ENCODE measurements around the gene JADE1. TPM values are rescaled to one million over a fixed set of nuclear protein-coding genes. Genes with fewer than 3 reads are reported as not detected.

Gene JADE1
- total RNA-seq, 2 experiments from 2014 or later: 39.2 to 40.3 TPM

DNA sequence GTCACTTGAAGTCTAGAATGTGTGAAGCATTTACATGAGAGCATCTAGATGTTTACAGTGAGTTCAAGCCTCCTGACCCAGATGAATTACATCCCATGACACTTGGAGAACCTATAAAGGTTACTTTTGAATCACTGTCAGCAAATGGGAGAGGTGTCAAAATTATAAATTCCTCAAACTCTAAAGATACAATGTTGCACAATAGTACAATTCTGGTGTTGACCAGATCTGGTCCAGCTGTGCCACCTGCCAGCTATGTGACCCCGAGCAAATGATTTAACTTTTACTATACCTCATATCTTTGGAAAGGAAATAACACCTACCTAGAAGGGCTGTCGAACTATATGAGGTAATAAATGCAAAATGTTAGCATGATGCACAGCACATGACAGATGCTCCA is 69.8 kb downstream of the JADE1 start:
- no peak overlapping the region for H3K4me3 Mint-ChIP-seq
- H3K27me3 Mint-ChIP-seq: no peaks in the 10 kb centered on the region
- H3K4me1 Mint-ChIP-seq: no peaks in the 10 kb centered on the region
- peaks cover 17% of the 10 kb centered on the region for H3K36me3 Mint-ChIP-seq
- DNase-seq (no peak), ATAC-seq (ENCODE audit: low read depth) (no peak)
- H3K9me3 Mint-ChIP-seq: no peaks in the 10 kb centered on the region
- H3K27ac Mint-ChIP-seq: no peak overlapping the region
- POLR2A ChIA-PET: no interaction called here

DNA sequence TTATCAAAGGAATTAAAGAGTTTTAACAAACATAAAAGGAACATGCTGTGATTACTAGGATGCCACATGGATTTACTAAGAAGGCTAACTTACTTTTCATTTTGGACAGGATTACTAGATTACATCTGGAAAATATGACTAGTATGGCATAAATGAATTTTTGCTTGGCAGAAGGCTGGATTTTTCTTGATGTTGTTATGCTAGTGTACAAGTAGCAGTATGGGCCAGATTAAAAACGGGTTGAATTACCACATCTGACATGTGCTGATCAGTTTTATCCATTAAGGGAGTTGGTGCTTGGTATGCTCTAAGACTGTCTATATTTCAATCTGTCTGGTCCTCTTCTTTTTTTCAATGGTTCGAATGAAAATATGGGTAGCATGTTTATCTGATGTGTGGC is 70.5 kb downstream of the JADE1 start:
- H3K27ac Mint-ChIP-seq: no peak overlapping the region
- no peak for DNase-seq

DNA sequence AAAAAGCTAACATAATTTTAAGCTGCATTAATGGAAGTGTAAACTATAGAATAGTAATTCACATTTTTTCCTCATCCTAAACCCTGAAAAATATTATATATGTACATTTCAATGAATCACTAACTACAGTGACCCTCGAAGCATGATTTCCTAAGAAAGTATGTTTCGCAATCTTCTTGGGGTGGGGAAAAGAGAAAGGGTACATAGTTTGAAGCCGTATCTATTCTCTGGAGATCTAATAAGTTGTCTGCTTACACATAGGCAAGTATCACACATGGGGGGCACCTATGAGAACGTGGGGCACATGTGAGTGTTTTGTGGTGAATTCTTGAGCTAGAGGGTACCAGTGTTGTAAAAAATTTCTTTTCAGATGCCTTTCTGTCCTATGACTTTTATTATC is 71.2 kb downstream of the JADE1 start:
- Mint-ChIP-seq H3K9me3 (no peaks in the 10 kb centered on the region), H3K27ac (no peak overlapping the region), H3K27me3 (no peaks in the 10 kb centered on the region), H3K4me1 (no peaks in the 10 kb centered on the region), H3K4me3 (no peak overlapping the region), H3K36me3 (peaks cover 19% of the 10 kb centered on the region)
- ATAC-seq (ENCODE audit: low read depth) (no peak), DNase-seq (no peak)
- POLR2A ChIA-PET: no interaction called here

More for the DNA sequence above, 70.5 kb downstream of the JADE1 start:
- ATAC-seq (ENCODE audit: low read depth): no peak
- Mint-ChIP-seq H3K36me3 (peaks cover 17% of the 10 kb centered on the region), H3K9me3 (no peaks in the 10 kb centered on the region), H3K4me1 (no peaks in the 10 kb centered on the region), H3K4me3 (no peak overlapping the region), H3K27me3 (no peaks in the 10 kb centered on the region)
- POLR2A ChIA-PET: no interaction called here

DNA sequence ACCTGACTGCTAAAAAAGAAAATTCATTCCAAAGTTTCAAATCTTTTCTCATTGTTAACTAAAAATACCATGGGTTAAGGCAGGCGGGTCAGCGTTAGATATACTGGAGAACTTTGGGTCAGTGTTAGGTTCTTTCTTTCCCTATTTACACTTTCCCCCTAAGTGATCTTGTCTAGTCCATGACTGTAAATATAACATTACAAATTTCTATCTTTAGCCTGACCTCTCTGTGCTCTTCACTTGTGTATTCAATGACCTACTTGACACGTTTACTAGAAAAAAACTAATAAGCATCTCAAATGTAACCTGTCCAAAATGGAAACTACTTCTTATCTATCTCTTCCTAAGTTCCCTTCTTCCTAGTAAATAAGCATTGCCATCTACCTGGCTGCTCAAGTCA is 95.3 kb downstream of the JADE1 start:
- no peaks in the 10 kb centered on the region for H3K4me1 Mint-ChIP-seq
- DNase-seq: no peak
- H3K36me3 Mint-ChIP-seq: peaks cover 16% of the 10 kb centered on the region
- no peak overlapping the region for H3K4me3 Mint-ChIP-seq
- H3K27me3 Mint-ChIP-seq: no peaks in the 10 kb centered on the region
- no peak overlapping the region for H3K27ac Mint-ChIP-seq
- POLR2A ChIA-PET: no interaction called here
- no peak for ATAC-seq (ENCODE audit: low read depth)
- H3K9me3 Mint-ChIP-seq: no peaks in the 10 kb centered on the region

DNA sequence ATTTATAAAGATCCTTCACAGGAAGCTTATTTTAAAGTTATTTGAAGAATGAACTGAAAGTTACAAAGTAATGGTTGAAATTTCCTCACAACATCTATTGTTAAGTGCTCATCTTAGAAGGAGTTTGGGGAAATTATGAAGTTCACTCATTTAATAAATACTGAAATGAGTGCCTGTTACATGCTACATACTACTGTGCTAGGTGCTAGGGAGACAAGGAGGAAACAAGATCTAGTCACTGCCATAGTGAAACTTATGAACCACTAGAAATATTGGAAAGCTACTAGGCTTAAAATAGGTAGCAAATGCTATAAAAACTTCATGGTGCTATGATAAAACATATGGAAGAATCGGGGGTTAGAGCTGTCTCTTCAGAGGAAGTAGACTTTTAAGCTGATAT is 97.1 kb downstream of the JADE1 start:
- Mint-ChIP-seq H3K4me1 (no peaks in the 10 kb centered on the region), H3K27me3 (no peaks in the 10 kb centered on the region), H3K27ac (no peak overlapping the region), H3K4me3 (no peak overlapping the region), H3K36me3 (peaks cover 15% of the 10 kb centered on the region), H3K9me3 (no peaks in the 10 kb centered on the region)
- no peak for ATAC-seq (ENCODE audit: low read depth)
- no peak for DNase-seq
- POLR2A ChIA-PET: no interaction called here

DNA sequence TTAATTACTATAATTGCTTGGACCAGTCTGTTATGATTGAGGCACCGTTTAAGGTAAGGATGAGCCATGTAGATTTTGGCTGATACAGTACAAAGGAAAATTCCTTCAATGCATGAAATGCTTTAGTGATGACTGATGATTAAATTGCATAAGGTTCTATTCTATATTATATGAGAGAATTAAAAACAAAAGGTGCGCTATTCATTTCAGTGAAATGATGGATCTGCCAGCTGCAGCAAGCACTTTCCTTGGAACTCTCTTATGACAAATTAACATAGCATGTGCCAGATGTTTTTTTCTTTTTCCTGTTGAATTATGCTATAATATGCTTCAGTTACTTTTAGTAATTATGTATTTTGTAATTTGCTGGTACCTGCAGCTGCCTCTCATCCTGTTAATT is 98.5 kb downstream of the JADE1 start:
- no peak for ATAC-seq (ENCODE audit: low read depth)
- Mint-ChIP-seq H3K27ac (no peak overlapping the region), H3K27me3 (no peaks in the 10 kb centered on the region), H3K9me3 (no peaks in the 10 kb centered on the region), H3K4me1 (no peaks in the 10 kb centered on the region), H3K4me3 (no peak overlapping the region), H3K36me3 (peaks cover 9% of the 10 kb centered on the region)
- POLR2A ChIA-PET: no interaction called here
- DNase-seq: no peak

DNA sequence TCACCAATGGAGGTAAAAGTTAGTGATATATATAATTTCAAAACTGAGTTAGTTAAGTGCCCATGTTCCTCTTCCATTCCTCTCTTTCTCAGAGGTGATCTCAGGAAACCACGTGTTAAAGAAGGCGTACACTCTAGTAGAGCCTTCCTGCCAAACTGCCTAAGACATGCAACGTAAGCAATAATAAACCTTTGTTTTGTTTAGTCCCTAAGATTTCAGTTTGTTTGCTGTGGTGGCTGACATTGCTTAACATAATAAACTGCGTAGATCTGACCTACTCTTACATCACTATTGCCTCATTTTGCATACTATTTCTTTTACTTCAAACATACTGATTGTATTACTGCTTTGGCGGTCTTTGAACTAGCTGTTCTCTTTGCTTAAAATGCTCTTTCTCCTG is 99.2 kb downstream of the JADE1 start:
- no peak overlapping the region for H3K27ac Mint-ChIP-seq
- no peaks in the 10 kb centered on the region for H3K27me3 Mint-ChIP-seq
- DNase-seq (no peak), ATAC-seq (ENCODE audit: low read depth) (no peak)
- H3K9me3 Mint-ChIP-seq: no peaks in the 10 kb centered on the region
- no peak overlapping the region for H3K4me3 Mint-ChIP-seq
- H3K4me1 Mint-ChIP-seq: no peaks in the 10 kb centered on the region
- POLR2A ChIA-PET: no interaction called here
- peaks cover 14% of the 10 kb centered on the region for H3K36me3 Mint-ChIP-seq

DNA sequence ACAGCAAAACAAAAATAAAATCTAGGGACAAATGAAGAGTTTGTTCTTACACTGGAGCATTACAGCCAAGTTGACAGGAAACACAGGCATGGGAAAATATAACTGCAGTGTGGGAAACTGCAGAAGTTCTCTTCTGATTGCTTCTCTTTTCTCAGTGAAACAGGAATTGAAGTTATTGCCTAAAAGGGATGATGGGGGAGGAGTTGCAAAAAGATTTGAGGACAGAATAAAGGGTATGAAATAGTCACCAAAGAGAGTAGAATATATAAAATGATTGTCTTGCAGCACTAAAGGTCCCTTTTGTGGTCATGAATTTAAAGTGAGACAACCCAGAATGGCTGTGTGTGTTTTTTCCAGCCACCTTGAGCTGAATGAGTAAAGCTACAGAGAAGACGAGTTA is 103.7 kb downstream of the JADE1 start:
- POLR2A ChIA-PET: no interaction called here
- Mint-ChIP-seq H3K9me3 (no peaks in the 10 kb centered on the region), H3K27ac (no peak overlapping the region), H3K4me1 (peaks cover 12% of the 10 kb centered on the region), H3K4me3 (no peak overlapping the region), H3K36me3 (peaks cover 13% of the 10 kb centered on the region), H3K27me3 (no peaks in the 10 kb centered on the region)
- DNase-seq (no peak), ATAC-seq (ENCODE audit: low read depth) (no peak)

DNA sequence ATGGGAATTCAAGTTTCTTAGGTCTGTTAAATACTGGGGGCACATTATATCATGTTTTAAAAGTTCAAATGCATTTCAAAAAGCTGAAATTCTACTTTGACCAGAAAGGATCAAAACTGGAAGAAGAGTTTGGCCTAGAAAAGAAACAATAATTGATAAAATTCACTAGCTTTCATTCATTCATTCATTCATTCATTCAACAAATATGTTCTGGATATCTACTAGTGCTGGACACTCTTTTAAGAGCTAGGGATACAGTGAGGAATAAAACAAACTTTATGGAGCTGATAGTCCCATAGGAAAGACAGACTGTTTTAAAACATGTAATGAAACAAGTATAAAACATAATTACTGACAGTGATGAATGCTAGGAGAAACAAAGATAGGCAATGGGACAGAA is 106.0 kb downstream of the JADE1 start:
- no peaks in the 10 kb centered on the region for H3K27me3 Mint-ChIP-seq
- POLR2A ChIA-PET: no interaction called here
- no peak for ATAC-seq (ENCODE audit: low read depth)
- no peak for DNase-seq
- peaks cover 23% of the 10 kb centered on the region for H3K36me3 Mint-ChIP-seq
- no peaks in the 10 kb centered on the region for H3K9me3 Mint-ChIP-seq
- peaks cover 19% of the 10 kb centered on the region for H3K4me1 Mint-ChIP-seq
- no peak overlapping the region for H3K27ac Mint-ChIP-seq
- no peak overlapping the region for H3K4me3 Mint-ChIP-seq

DNA sequence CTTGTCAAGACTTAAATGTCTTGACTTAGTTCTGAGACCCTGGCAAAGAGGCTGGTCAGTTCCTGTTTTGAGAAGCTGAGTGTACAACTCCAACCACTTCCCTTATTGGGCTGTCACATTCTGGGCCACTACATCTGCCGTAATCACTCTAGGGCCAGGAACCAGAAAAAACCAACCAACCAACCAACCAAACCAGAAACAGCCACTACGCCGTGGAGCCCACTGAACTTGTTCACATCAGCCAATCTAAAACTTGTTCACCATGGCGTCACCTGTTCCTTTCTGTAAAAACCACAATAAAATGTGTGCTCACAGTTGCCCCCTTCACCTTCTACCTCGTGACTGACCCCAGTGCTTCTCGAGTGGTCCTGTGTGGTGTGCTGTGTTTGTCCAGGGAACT is 107.3 kb downstream of the JADE1 start:
- ATAC-seq (ENCODE audit: low read depth) (peak; percentile 17), DNase-seq (no peak)
- Mint-ChIP-seq H3K27me3 (no peaks in the 10 kb centered on the region), H3K36me3 (peaks cover 26% of the 10 kb centered on the region), H3K4me1 (peaks cover 22% of the 10 kb centered on the region), H3K4me3 (no peak overlapping the region), H3K27ac (no peak overlapping the region), H3K9me3 (no peaks in the 10 kb centered on the region)
- POLR2A ChIA-PET: no interaction called here

DNA sequence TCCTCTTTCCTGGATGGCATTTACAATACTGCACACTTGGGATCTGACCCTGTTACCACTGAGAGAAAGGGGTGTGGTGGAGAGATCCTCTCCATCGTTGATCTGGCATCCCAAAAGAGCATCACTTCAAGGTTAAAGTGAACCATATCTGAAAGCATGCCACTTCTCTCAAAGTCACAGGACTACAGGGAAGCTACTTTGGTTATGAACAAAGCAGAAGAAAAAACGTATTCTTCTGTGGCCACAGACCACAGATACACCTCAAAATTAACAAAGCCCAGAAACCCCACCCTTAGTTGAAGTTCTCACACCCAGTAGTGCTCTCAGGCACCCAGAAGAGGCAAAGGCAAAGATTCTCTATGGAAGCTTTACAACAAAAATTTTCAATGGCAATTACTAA is 108.3 kb downstream of the JADE1 start:
- no peaks in the 10 kb centered on the region for H3K27me3 Mint-ChIP-seq
- peaks cover 28% of the 10 kb centered on the region for H3K36me3 Mint-ChIP-seq
- H3K9me3 Mint-ChIP-seq: no peaks in the 10 kb centered on the region
- ATAC-seq (ENCODE audit: low read depth): peak; percentile 87
- H3K4me1 Mint-ChIP-seq: peaks cover 22% of the 10 kb centered on the region
- no peak overlapping the region for H3K27ac Mint-ChIP-seq
- DNase-seq: no peak
- POLR2A ChIA-PET: interaction anchor here (0.6 to 1.4 kb wide), 2 partner anchors 96 to 175 kb away, joined by 5 read pairs; partner anchors contain the start of gene SCLT1
- H3K4me3 Mint-ChIP-seq: peak overlapping the region; percentile 4

DNA sequence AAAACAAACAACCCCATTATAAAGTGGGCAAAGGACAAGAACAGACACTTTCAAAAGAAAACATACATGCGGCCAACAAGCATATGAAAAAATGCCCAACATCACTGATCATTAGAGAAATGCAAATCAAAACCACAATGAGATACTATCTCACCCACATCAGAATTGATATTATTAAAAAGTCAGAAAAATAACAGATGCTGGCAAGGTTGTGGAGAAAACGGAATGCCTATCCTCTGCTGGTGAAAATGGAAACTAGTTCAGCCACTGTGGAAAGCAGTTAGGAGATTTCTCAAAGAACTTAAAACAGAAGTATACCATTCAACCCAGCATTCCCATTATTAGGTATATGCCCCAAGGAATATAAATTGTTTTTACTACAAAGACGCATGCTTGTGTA is 112.5 kb downstream of the JADE1 start:
- Mint-ChIP-seq H3K9me3 (peaks cover 2% of the 10 kb centered on the region), H3K27ac (no peak overlapping the region), H3K27me3 (no peaks in the 10 kb centered on the region), H3K4me1 (peaks cover 22% of the 10 kb centered on the region), H3K4me3 (no peak overlapping the region), H3K36me3 (peaks cover 41% of the 10 kb centered on the region)
- DNase-seq (no peak), ATAC-seq (ENCODE audit: low read depth) (no peak)
- POLR2A ChIA-PET: no interaction called here
